T-helper 9 cell (primary cell): ENCODE data around the gene ANKRD40.
"Not testable (repeated sequence)": the region's sequence is repeated elsewhere in the genome, so short reads cannot be mapped to it uniquely, and the experiment has no call there.

Experiments used
- DNase-seq: peaks from one replicate; pipeline ENCODE4 v3.0.0-alpha.2; 2020

ANKRD40 gene

GRCh38 chr17:50685691-50686493 is 21.8 kb downstream of the ANKRD40 start:
- no peak for DNase-seq

GRCh38 chr17:50685334-50685665 is 22.4 kb downstream of the ANKRD40 start:
- no peak for DNase-seq

- no peak for DNase-seq
Observed at GRCh38 chr17:50684612-50685333, 22.9 kb downstream of the ANKRD40 start.

- no peak for DNase-seq
Observed at GRCh38 chr17:50684288-50684611, 23.5 kb downstream of the ANKRD40 start.

GRCh38 chr17:50683434-50684287 is 24.1 kb downstream of the ANKRD40 start:
- DNase-seq, result no peak

- DNase-seq, result no peak
Observed at GRCh38 chr17:50682938-50683337, 24.8 kb downstream of the ANKRD40 start.

GRCh38 chr17:50682441-50682840 is 25.3 kb downstream of the ANKRD40 start:
- no peak for DNase-seq

- no peak for DNase-seq
Observed at GRCh38 chr17:50681263-50682200, 26.2 kb downstream of the ANKRD40 start.

GRCh38 chr17:50680543-50681262 is 27.0 kb downstream of the ANKRD40 start:
- not testable (repeated sequence) for DNase-seq

- DNase-seq, result no peak
Observed at GRCh38 chr17:50680126-50680525, 27.6 kb downstream of the ANKRD40 start.

- DNase-seq, result no peak
Observed at GRCh38 chr17:50679008-50679544, 28.6 kb downstream of the ANKRD40 start.

- DNase-seq, result no peak
Observed at GRCh38 chr17:50677851-50678375, 29.8 kb downstream of the ANKRD40 start.

- DNase-seq, result no peak
Observed at GRCh38 chr17:50676065-50676975, 31.4 kb downstream of the ANKRD40 start.

GRCh38 chr17:50675627-50676026 is 32.1 kb downstream of the ANKRD40 start:
- DNase-seq, result no peak

- no peak for DNase-seq
Observed at GRCh38 chr17:50675190-50675589, 32.5 kb downstream of the ANKRD40 start.

- DNase-seq, result no peak
Observed at GRCh38 chr17:50672831-50673551, 34.7 kb downstream of the ANKRD40 start.

- no peak for DNase-seq
Observed at GRCh38 chr17:50672071-50672470, 35.6 kb downstream of the ANKRD40 start.

GRCh38 chr17:50668838-50669581 is 38.7 kb downstream of the ANKRD40 start:
- no peak for DNase-seq
